Keratinocyte (primary cell): ENCODE results near the gene FHOD3.

Experiments used
- EZH2 ChIP-seq: IDR thresholded peaks from one replicate; pipeline ENCODE4 v1.6.1; 2012; ENCODE audit warnings: inconsistent platforms, mild to moderate bottlenecking, low read length, moderate library complexity
- TF ChIP-seq, protein P1 (sequence below), 3 experiments: IDR thresholded peaks in 1 of 3; conservative IDR thresholded peaks in 1 of 3; optimal IDR thresholded peaks in 1 of 3; 2 replicates in 2 of 3; 3 replicates in 1 of 3; pipeline versions ENCODE3 to v1.5.1; 2011; ENCODE audit warnings: low read length in 3 of 3, mild to moderate bottlenecking in 3 of 3, moderate library complexity in 2 of 3, control low read depth in 1 of 3, inconsistent platforms in 1 of 3; ENCODE audit not compliant: insufficient read depth in 2 of 3; ENCODE audit errors: extremely low read depth in 1 of 3

- TF ChIP-seq, protein P1, sequence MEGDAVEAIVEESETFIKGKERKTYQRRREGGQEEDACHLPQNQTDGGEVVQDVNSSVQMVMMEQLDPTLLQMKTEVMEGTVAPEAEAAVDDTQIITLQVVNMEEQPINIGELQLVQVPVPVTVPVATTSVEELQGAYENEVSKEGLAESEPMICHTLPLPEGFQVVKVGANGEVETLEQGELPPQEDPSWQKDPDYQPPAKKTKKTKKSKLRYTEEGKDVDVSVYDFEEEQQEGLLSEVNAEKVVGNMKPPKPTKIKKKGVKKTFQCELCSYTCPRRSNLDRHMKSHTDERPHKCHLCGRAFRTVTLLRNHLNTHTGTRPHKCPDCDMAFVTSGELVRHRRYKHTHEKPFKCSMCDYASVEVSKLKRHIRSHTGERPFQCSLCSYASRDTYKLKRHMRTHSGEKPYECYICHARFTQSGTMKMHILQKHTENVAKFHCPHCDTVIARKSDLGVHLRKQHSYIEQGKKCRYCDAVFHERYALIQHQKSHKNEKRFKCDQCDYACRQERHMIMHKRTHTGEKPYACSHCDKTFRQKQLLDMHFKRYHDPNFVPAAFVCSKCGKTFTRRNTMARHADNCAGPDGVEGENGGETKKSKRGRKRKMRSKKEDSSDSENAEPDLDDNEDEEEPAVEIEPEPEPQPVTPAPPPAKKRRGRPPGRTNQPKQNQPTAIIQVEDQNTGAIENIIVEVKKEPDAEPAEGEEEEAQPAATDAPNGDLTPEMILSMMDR (optimal IDR thresholded peaks at IDR 0.05 in 1 of 3, IDR thresholded peaks at IDR 0.05 in 1 of 3, conservative IDR thresholded peaks at IDR 0.05 in 1 of 3; ENCODE audit: extremely low read depth in 1 of 3, insufficient read depth in 2 of 3, low read length in 3 of 3), result no peak
- no peak for TF ChIP-seq EZH2
These were observed 92.5 kb downstream of the FHOD3 start for GRCh38 chr18:36389811-36390581.
